SK-N-SH treated with all-trans-retinoic acid at 6 μM for 48 hours (cell line): Measurements from ENCODE around the gene THAP10.

Source experiments
- ARNTL ChIP-seq: fragments of 450-650 bp; formaldehyde crosslinking; IDR thresholded peaks from 2 replicates; pipeline ENCODE4 v1.5.0; 2020; ENCODE audit warnings: low read depth, mild to moderate bottlenecking, moderate library complexity, borderline replicate concordance
- ESRRG ChIP-seq: fragments of 250-450 bp; sonication (Bioruptor Pico); IDR thresholded peaks from 2 replicates; pipeline ENCODE4 v1.6.1; 2021; ENCODE audit warnings: mild to moderate bottlenecking
- GLIS3 ChIP-seq: fragments of 250-450 bp; sonication (Bioruptor Pico); IDR thresholded peaks from 2 replicates; pipeline ENCODE4 v1.5.0; 2020; ENCODE audit warnings: mild to moderate bottlenecking, moderate library complexity
- RARB ChIP-seq: fragments of 250-450 bp; sonication (Bioruptor Pico); IDR thresholded peaks from 2 replicates; pipeline ENCODE4 v1.8.0; 2021; ENCODE audit warnings: mild to moderate bottlenecking, moderate library complexity
- SNAI2 ChIP-seq: fragments of 250-450 bp; sonication (Bioruptor Pico); IDR thresholded peaks from 2 replicates; pipeline ENCODE4 v1.5.0; 2020; ENCODE audit warnings: mild to moderate bottlenecking, moderate library complexity
- TOX ChIP-seq: fragments of 250-450 bp; sonication (Bioruptor Pico); IDR thresholded peaks from 2 replicates; pipeline ENCODE4 v1.8.0; 2021; ENCODE audit warnings: mild to moderate bottlenecking, moderate library complexity, borderline replicate concordance
- ZC3H10 ChIP-seq: fragments of 250-450 bp; sonication (Bioruptor Pico); IDR thresholded peaks from 2 replicates; pipeline ENCODE4 v1.5.1; 2021; ENCODE audit warnings: mild to moderate bottlenecking, moderate library complexity
- ZFP3 ChIP-seq: fragments of 250-450 bp; sonication (Bioruptor Pico); IDR thresholded peaks from 2 replicates; pipeline ENCODE4 v1.5.0; 2020; ENCODE audit warnings: mild to moderate bottlenecking, moderate library complexity
- ZFP30 ChIP-seq: fragments of 450-650 bp; formaldehyde crosslinking; IDR thresholded peaks from 2 replicates; pipeline ENCODE4 v1.5.0; 2022; ENCODE audit warnings: mild to moderate bottlenecking, moderate library complexity
- ZNF8 ChIP-seq: fragments of 450-650 bp; formaldehyde crosslinking; IDR thresholded peaks from 2 replicates; pipeline ENCODE4 v1.5.0; 2020; ENCODE audit warnings: mild to moderate bottlenecking, moderate library complexity
- TF ChIP-seq, protein P1 (sequence below): fragments of 250-450 bp; sonication (Bioruptor Pico); IDR thresholded peaks from 2 replicates; pipeline ENCODE4 v1.8.0; 2020; ENCODE audit warnings: mild to moderate bottlenecking, moderate library complexity, borderline replicate concordance
- TF ChIP-seq, protein P2 (sequence below): fragments of 250-450 bp; sonication (Bioruptor Pico); IDR thresholded peaks from 2 replicates; pipeline ENCODE4 v1.5.1; 2021; ENCODE audit warnings: mild to moderate bottlenecking, moderate library complexity
- TF ChIP-seq, protein P3 (sequence below): fragments of 250-450 bp; sonication (Bioruptor Pico); IDR thresholded peaks from 2 replicates; pipeline ENCODE4 v1.5.1; 2020; ENCODE audit warnings: low read depth, mild to moderate bottlenecking, moderate library complexity

DNA sequence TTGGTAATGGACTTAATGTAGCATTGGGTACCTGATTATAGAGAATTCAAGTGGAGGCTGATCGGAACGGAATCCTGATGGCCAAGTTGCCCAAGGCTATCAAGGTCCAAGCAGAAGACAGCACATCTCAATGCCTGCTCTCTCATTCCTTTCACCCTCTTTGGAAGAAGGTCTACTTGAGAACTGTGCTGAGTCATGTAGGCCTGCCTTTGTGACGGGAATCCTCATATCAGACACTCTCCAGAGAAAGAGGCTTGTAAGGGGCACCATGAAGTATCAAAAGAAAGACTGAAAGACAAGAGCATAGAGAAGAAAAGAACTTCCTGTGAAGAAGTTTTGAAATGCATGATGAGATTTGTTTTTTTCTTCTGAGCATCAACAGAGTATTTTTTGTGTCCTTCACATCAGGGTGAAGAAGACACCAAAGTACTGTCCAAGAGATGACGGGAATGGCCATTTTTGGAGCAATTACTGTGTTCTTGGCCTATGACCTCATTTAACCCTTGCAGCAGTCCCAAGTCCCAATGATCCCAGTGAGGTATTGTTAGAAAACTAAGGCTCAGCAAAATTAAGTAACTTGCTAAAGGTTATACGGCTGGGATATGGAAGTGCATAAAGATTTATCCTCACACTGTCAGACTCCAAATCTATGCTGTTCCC, 25.1 kb downstream of the THAP10 start:
- TF ChIP-seq ZFP30 (CRISPR knock-in tag): no peak
- TF ChIP-seq, protein P1, sequence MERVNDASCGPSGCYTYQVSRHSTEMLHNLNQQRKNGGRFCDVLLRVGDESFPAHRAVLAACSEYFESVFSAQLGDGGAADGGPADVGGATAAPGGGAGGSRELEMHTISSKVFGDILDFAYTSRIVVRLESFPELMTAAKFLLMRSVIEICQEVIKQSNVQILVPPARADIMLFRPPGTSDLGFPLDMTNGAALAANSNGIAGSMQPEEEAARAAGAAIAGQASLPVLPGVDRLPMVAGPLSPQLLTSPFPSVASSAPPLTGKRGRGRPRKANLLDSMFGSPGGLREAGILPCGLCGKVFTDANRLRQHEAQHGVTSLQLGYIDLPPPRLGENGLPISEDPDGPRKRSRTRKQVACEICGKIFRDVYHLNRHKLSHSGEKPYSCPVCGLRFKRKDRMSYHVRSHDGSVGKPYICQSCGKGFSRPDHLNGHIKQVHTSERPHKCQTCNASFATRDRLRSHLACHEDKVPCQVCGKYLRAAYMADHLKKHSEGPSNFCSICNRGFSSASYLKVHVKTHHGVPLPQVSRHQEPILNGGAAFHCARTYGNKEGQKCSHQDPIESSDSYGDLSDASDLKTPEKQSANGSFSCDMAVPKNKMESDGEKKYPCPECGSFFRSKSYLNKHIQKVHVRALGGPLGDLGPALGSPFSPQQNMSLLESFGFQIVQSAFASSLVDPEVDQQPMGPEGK (CRISPR knock-in tag): no peak
- no peak for TF ChIP-seq ARNTL
- TF ChIP-seq SNAI2 (CRISPR knock-in tag): no peak
- TF ChIP-seq RARB (CRISPR knock-in tag): no peak
- no peak for TF ChIP-seq ZFP3
- TF ChIP-seq, protein P2, sequence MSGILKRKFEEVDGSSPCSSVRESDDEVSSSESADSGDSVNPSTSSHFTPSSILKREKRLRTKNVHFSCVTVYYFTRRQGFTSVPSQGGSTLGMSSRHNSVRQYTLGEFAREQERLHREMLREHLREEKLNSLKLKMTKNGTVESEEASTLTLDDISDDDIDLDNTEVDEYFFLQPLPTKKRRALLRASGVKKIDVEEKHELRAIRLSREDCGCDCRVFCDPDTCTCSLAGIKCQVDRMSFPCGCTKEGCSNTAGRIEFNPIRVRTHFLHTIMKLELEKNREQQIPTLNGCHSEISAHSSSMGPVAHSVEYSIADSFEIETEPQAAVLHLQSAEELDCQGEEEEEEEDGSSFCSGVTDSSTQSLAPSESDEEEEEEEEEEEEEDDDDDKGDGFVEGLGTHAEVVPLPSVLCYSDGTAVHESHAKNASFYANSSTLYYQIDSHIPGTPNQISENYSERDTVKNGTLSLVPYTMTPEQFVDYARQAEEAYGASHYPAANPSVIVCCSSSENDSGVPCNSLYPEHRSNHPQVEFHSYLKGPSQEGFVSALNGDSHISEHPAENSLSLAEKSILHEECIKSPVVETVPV (CRISPR knock-in tag): no peak
- TF ChIP-seq, protein P3, sequence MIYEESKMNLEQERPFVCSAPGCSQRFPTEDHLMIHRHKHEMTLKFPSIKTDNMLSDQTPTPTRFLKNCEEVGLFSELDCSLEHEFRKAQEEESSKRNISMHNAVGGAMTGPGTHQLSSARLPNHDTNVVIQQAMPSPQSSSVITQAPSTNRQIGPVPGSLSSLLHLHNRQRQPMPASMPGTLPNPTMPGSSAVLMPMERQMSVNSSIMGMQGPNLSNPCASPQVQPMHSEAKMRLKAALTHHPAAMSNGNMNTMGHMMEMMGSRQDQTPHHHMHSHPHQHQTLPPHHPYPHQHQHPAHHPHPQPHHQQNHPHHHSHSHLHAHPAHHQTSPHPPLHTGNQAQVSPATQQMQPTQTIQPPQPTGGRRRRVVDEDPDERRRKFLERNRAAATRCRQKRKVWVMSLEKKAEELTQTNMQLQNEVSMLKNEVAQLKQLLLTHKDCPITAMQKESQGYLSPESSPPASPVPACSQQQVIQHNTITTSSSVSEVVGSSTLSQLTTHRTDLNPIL (CRISPR knock-in tag): no peak
- no peak for TF ChIP-seq TOX (CRISPR knock-in tag)
- TF ChIP-seq ZNF8: no peak
- TF ChIP-seq GLIS3 (CRISPR knock-in tag): no peak
- no peak for TF ChIP-seq ESRRG (CRISPR knock-in tag)
- no peak for TF ChIP-seq ZC3H10
